GM23248 (cell line): ENCODE data around the gene SH3TC1. TPM values are rescaled to one million over a fixed set of nuclear protein-coding genes. Genes with fewer than 3 reads are reported as not detected.
A peak's percentile ranks its signal among the peaks of the same experiment; 100 is the strongest.

Experiments
- DNase-seq: peaks from one replicate; pipeline ENCODE4 v3.0.0-alpha.2; 2015
- H2AFZ ChIP-seq: fragments of 200-600 bp; sonication (generic); 2 replicates; pipeline ENCODE4 v1.6.1; 2016; ENCODE audit warnings: antibody characterized with exemption
- H3F3A ChIP-seq: fragments of 200-600 bp; sonication (generic); 2 replicates; pipeline ENCODE4 v1.6.1; 2016; ENCODE audit warnings: mild to moderate bottlenecking, antibody characterized with exemption, mixed run types; ENCODE audit not compliant: insufficient read depth
- H3K27ac ChIP-seq: fragments of 200-600 bp; sonication (generic); 2 replicates; pipeline ENCODE4 v1.5.1; 2016; ENCODE audit warnings: mild to moderate bottlenecking
- H3K27me3 ChIP-seq: fragments of 200-600 bp; sonication (generic); replicated peaks from 2 replicates; pipeline ENCODE4 v1.6.1; 2016; ENCODE audit warnings: mild to moderate bottlenecking; ENCODE audit not compliant: insufficient read depth
- H3K36me3 ChIP-seq: fragments of 200-600 bp; sonication (generic); 2 replicates; pipeline ENCODE4 v1.6.1; 2016; ENCODE audit warnings: low read depth, mild to moderate bottlenecking
- H3K4me1 ChIP-seq: fragments of 200-600 bp; sonication (generic); 2 replicates; pipeline ENCODE4 v1.6.1; 2016; ENCODE audit warnings: mild to moderate bottlenecking; ENCODE audit not compliant: insufficient read depth
- H3K4me2 ChIP-seq: fragments of 200-600 bp; sonication (generic); one replicate; pipeline ENCODE4 v1.6.1; 2016; ENCODE audit warnings: mild to moderate bottlenecking; ENCODE audit not compliant: unreplicated experiment
- H3K4me3 ChIP-seq: fragments of 200-600 bp; sonication (generic); 2 replicates; pipeline ENCODE4 v1.5.1; 2016; ENCODE audit warnings: mild to moderate bottlenecking
- H3K79me2 ChIP-seq: fragments of 200-600 bp; sonication (generic); 2 replicates; pipeline ENCODE4 v1.6.1; 2016; ENCODE audit warnings: mild to moderate bottlenecking; ENCODE audit not compliant: insufficient read depth
- H3K9ac ChIP-seq: fragments of 200-600 bp; sonication (generic); 2 replicates; pipeline ENCODE4 v1.6.1; 2016; ENCODE audit warnings: mild to moderate bottlenecking
- H3K9me2 ChIP-seq: fragments of 200-600 bp; sonication (generic); 2 replicates; pipeline ENCODE4 v1.6.1; 2016; ENCODE audit warnings: mixed run types, mild to moderate bottlenecking, moderate library complexity; ENCODE audit not compliant: insufficient read depth
- H3K9me3 ChIP-seq: fragments of 200-600 bp; sonication (generic); one replicate; pipeline ENCODE4 v1.6.1; 2017; ENCODE audit warnings: low read depth
- H4K20me1 ChIP-seq: fragments of 200-600 bp; sonication (generic); 2 replicates; pipeline ENCODE4 v1.6.0; 2016; ENCODE audit not compliant: insufficient read depth
- EZH2 ChIP-seq: fragments of 200-600 bp; sonication (generic); IDR thresholded peaks from 2 replicates; pipeline ENCODE4 v1.6.1; 2018; ENCODE audit warnings: antibody characterized with exemption, mild to moderate bottlenecking; ENCODE audit not compliant: insufficient read depth, poor library complexity, severe bottlenecking
- EZH2phosphoT487 ChIP-seq: fragments of 200-600 bp; sonication (generic); IDR thresholded peaks from 2 replicates; pipeline ENCODE4 v1.6.1; 2018; ENCODE audit warnings: antibody characterized with exemption, moderate library complexity, mild to moderate bottlenecking, low read depth; ENCODE audit not compliant: insufficient read depth
- WGBS, 2 experiments: methylation state at CpG; one replicate each; pipeline ENCODE4 v1.1.6; 2015 to 2017; ENCODE audit warnings: low lambda C conversion rate in 2 of 2, low coverage in 1 of 2; ENCODE audit errors: missing lambda C conversion rate in 2 of 2; 5-methylcytosine and 5-hydroxymethylcytosine counted together
- in situ Hi-C: fragments of 300-500 bp; cut with MboI; formaldehyde crosslinking; loops from 2 replicates; pipeline ENCODE4 v1.15.0; 2020
- polyA plus RNA-seq: library from polyadenylated mRNA; unstranded; fragments of >200 nt; fragmentation: Nextera tagmentation; extraction: Ambion mirVana; gene quantifications from 2 replicates; pipeline ENCODE4 v1.2.1, GENCODE V29; 2016
- total RNA-seq: library from RNA; depleted of rRNA; stranded (reverse); fragments of >200 nt; shearing (Covaris generic); gene quantifications from 2 replicates; pipeline ENCODE4 v1.2.3, GENCODE V29; 2014

Gene SH3TC1
- total and polyA plus RNA-seq, 2 experiments from 2014 or later, result 2.3 to 6.5 TPM

DNA sequence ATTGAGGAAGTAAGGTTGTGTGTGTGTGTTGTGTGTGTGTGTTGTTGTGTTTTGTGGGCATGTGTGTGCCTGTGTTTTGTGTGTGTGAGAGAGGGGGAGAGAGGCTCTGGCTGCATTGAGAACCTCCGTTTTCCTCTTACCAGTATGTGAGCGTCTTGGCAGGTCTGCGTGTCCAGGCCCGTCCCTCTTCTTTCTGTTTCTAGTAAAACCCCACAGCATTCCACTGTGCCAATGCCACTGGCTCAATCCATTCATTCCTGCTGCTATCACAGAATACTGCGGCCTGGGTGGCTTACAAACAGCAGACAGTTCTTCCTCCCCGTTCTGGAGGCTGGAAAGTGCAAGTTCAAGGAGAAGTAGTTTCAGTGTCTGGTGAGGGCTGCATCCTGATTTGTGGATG lies 55.0 kb downstream of the SH3TC1 start:
- H3K9me2 ChIP-seq, result no peaks in the 10 kb centered on the region
- no peak overlapping the region for H3K9ac ChIP-seq
- no peaks in the 10 kb centered on the region for H3F3A ChIP-seq
- 29 to 37% methylated on average over 6 of the region's 6 CpGs for WGBS, 2 experiments
- no peaks in the 10 kb centered on the region for H3K27me3 ChIP-seq
- H2AFZ ChIP-seq, result no peak overlapping the region
- no peaks in the 10 kb centered on the region for H3K79me2 ChIP-seq
- H3K4me2 ChIP-seq, result no peak overlapping the region
- TF ChIP-seq EZH2phosphoT487, result no peak
- TF ChIP-seq EZH2, result no peak
- H4K20me1 ChIP-seq, result no peaks in the 10 kb centered on the region
- peaks cover 6% of the 10 kb centered on the region for H3K4me1 ChIP-seq
- H3K9me3 ChIP-seq, result no peaks in the 10 kb centered on the region
- no peak overlapping the region for H3K27ac ChIP-seq
- H3K4me3 ChIP-seq, result no peak overlapping the region
- in situ Hi-C loops, result no loop called here
- H3K36me3 ChIP-seq, result no peaks in the 10 kb centered on the region
- no peak for DNase-seq

DNA sequence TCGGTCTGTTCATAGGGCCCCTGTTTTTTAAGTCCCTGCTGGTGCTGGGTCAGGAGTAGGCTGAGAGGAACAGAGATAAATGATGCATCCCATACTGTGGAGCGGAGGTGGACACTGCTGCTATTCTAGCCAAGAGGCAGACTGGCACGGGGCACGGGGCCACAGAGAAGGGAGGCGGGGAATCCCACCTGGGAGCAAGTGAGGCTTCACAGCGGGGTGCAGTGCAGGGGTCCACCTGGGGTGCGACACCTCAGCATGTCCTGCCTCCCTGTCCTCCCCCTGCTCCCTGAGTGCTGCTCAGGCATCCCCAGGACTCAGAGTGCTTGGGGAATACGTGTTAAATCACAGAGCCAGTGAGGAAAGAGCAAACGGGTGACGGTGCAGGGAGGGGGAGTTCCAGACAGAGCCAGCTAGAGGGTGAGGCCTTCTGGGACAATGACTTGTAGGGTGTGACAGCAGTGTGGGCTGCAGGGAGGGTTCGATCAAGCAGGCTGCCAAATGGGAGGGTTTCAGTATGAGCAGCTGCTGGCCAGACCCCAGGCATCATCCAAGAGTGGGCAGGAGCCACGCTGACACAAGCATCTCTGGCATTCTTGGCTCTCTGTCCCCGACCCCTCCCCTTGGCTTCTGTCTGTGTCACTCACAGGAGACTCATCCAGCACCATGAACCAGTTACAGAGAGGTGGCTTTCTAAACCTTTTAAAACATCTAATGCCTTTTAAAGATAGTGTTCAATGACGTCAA lies 56.8 kb downstream of the SH3TC1 start:
- 18 to 19% methylated on average over 14 of the region's 14 CpGs for WGBS, 2 experiments
- peak; percentile 87 for DNase-seq

DNA sequence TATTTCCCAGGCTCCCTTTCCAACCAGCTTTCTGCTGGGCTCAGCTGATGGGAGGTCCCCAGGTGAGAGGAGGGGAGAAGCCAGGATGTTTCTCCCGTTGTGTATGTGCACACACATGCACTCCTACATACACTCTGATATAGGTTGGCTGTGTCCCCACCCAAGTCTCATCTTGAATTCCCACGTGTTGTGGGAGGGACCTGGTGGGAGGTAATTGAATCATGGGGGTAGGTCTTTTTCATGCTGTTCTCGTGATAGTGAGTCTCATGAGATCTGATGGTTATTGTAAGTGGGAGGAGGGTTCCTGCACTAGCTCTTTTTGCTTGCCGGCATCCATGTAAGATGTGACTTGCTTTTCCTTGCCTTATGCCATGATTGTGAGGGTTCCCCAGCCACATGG lies 58.8 kb downstream of the SH3TC1 start:
- WGBS, 2 experiments, result 67 to 72% methylated on average over 4 of the region's 4 CpGs
- no peaks in the 10 kb centered on the region for H3K79me2 ChIP-seq

More for the DNA sequence above, 56.8 kb downstream of the SH3TC1 start:
- Histone ChIP-seq H3K4me2 (no peak overlapping the region), H3K36me3 (no peaks in the 10 kb centered on the region), H3K4me1 (peaks cover 6% of the 10 kb centered on the region), H3K9ac (peak overlapping the region; percentile 43; the same call in 1 of the 2 replicates), H3K9me3 (no peaks in the 10 kb centered on the region), H3K27ac (peak overlapping the region; percentile 40; the same call in 1 of the 2 replicates), H3K4me3 (no peak overlapping the region), H3K9me2 (no peaks in the 10 kb centered on the region), H3K27me3 (no peaks in the 10 kb centered on the region), H4K20me1 (no peaks in the 10 kb centered on the region), H3K79me2 (no peaks in the 10 kb centered on the region), H2AFZ (peak overlapping the region; percentile 18; the same call in 1 of the 2 replicates), H3F3A (peaks cover 6% of the 10 kb centered on the region)
- no peak for TF ChIP-seq EZH2phosphoT487
- TF ChIP-seq EZH2, result no peak
- in situ Hi-C loops, result no loop called here

DNA sequence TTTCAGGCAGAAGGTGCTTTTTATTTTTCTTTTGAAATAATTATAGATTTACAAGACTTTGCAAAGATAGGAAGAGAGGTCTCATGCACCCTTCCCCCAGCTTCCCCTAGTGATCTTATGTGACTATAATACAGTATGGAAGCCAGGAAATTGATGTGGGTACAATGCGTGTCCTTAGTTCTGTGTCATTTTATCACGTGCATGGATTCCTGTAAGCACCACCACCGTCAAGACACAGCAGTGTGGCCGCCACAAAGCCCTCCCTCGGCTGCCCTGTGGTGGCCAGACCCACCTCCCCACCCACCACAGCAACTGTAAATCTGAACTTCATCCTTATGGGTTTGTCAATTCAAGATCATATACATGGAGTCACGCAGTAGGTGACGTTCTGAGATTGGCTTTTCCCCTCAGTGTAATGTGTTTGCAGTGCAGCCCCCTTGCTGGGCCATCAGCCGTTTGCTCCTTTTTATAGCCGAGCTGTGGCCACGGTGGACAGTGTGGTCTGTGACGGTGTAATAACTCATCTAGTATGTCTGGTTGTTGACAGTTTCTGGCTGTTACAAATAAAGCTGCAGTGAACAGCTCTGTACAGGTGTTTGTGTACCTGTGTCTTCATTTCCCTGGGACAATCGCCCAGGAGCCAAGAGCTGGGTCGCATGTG lies 59.6 kb downstream of the SH3TC1 start:
- DNase-seq, result no peak
- H3K9me2 ChIP-seq, result no peaks in the 10 kb centered on the region
- H4K20me1 ChIP-seq, result no peaks in the 10 kb centered on the region
- H3K79me2 ChIP-seq, result no peaks in the 10 kb centered on the region
- no peak overlapping the region for H3K4me3 ChIP-seq
- no peaks in the 10 kb centered on the region for H3K36me3 ChIP-seq
- in situ Hi-C loops, result no loop called here
- WGBS, 2 experiments, result 68% methylated on average over 13 of the region's 13 CpGs
- H3K4me1 ChIP-seq, result peaks cover 6% of the 10 kb centered on the region
- TF ChIP-seq EZH2phosphoT487, result no peak
- no peak for TF ChIP-seq EZH2
- H3K9ac ChIP-seq, result no peak overlapping the region
- no peaks in the 10 kb centered on the region for H3K9me3 ChIP-seq
- no peak overlapping the region for H3K4me2 ChIP-seq
- H2AFZ ChIP-seq, result no peak overlapping the region
- H3K27ac ChIP-seq, result no peak overlapping the region
- peaks cover 6% of the 10 kb centered on the region for H3F3A ChIP-seq
- no peaks in the 10 kb centered on the region for H3K27me3 ChIP-seq

More for the DNA sequence above, 58.8 kb downstream of the SH3TC1 start:
- H2AFZ ChIP-seq, result no peak overlapping the region
- no peak overlapping the region for H3K4me3 ChIP-seq
- H3K9ac ChIP-seq, result no peak overlapping the region
- H3K9me3 ChIP-seq, result no peaks in the 10 kb centered on the region
- H3K9me2 ChIP-seq, result no peaks in the 10 kb centered on the region
- TF ChIP-seq EZH2phosphoT487 (no peak), EZH2 (no peak)
- peaks cover 6% of the 10 kb centered on the region for H3K4me1 ChIP-seq
- H3K36me3 ChIP-seq, result no peaks in the 10 kb centered on the region
- no peaks in the 10 kb centered on the region for H4K20me1 ChIP-seq
- no peak overlapping the region for H3K27ac ChIP-seq
- H3K4me2 ChIP-seq, result no peak overlapping the region
- no peaks in the 10 kb centered on the region for H3K27me3 ChIP-seq
- no peak for DNase-seq
- peaks cover 6% of the 10 kb centered on the region for H3F3A ChIP-seq
- in situ Hi-C loops, result no loop called here
